NB4 (cell line): ENCODE measurements around the gene NAIF1.

ENCODE experiments used
- MAX ChIP-seq: IDR thresholded peaks from 2 replicates; pipeline ENCODE4 v1.6.1; 2011; ENCODE audit warnings: low read depth, low read length
- MYC ChIP-seq: IDR thresholded peaks from 2 replicates; pipeline ENCODE4 v1.6.1; 2011; ENCODE audit warnings: low read depth, low read length
- POLR2A ChIP-seq: IDR thresholded peaks from 2 replicates; pipeline ENCODE4 v1.6.1; 2011; ENCODE audit warnings: mild to moderate bottlenecking; ENCODE audit not compliant: insufficient read length; ENCODE audit errors: extremely low read depth
- TF ChIP-seq, protein P1 (sequence below): IDR thresholded peaks from one replicate; pipeline ENCODE4 v1.5.1; 2012; ENCODE audit warnings: low read depth, low read length

DNA sequence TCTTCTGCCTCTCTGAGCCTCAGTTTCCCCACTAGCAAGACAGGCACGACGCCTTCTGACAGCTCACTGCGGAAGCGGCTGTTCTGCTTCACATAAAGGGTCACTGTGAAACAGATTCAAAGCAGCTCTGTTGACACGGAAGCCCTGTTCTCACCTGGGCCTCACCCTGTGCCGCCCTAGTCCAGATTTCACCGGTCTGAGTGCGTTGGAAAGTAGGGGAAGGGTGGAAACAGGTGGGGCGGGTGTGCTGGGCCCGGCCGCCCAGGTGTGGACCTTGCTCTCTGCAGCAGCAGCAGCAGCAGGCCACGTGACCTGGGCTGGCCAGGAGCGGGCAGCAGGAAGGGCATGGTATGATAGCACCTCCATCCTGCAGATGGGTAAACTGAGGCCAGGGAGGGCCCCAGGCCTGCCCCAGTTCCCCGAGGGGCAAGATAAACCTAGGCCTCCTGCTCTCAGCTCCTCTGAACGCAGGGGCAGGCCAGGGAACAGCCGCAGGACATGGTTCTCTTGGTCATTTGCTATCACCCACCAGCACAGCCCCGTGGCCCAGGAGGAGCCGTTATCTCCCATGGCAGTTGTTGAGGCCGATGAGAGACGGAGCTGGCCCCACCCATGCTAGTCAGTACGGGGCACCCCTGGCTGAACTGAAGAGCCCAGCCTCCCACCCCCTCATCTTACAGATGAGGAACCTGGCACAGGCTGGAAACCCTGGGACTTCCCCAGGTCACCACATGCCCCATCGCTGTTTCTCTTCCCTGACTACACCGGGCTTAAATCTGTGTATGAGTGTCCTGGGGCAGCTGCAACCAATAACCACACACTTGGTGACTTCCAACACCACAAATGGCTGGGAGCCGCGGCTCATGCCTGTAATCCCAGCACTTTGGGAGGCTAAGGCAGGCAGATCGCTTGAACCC is 48.3 kb upstream of the NAIF1 start:
- TF ChIP-seq, protein P1, sequence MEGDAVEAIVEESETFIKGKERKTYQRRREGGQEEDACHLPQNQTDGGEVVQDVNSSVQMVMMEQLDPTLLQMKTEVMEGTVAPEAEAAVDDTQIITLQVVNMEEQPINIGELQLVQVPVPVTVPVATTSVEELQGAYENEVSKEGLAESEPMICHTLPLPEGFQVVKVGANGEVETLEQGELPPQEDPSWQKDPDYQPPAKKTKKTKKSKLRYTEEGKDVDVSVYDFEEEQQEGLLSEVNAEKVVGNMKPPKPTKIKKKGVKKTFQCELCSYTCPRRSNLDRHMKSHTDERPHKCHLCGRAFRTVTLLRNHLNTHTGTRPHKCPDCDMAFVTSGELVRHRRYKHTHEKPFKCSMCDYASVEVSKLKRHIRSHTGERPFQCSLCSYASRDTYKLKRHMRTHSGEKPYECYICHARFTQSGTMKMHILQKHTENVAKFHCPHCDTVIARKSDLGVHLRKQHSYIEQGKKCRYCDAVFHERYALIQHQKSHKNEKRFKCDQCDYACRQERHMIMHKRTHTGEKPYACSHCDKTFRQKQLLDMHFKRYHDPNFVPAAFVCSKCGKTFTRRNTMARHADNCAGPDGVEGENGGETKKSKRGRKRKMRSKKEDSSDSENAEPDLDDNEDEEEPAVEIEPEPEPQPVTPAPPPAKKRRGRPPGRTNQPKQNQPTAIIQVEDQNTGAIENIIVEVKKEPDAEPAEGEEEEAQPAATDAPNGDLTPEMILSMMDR, result no peak
- TF ChIP-seq POLR2A, result no peak
- TF ChIP-seq MAX, result no peak
- TF ChIP-seq MYC, result no peak
